GM19328 (cell line): Measurements from ENCODE around the gene HS3ST4.
"Not testable (repeated sequence)": the region's sequence is repeated elsewhere in the genome, so short reads cannot be mapped to it uniquely, and the experiment has no call there.

ENCODE experiments used
- ATAC-seq: cut with Tn5 transposase; IDR thresholded peaks from one replicate; pipeline ENCODE4 v1.9.1; 2021; ENCODE audit warnings: mild to moderate bottlenecking, moderate library complexity; ENCODE audit not compliant: unreplicated experiment

The HS3ST4 gene

GRCh38 chr16:25966172-25967097 is 274.7 kb downstream of the HS3ST4 start:
- ATAC-seq, result no peak

- ATAC-seq, result no peak
These were observed 285.4 kb downstream of the HS3ST4 start for GRCh38 chr16:25977121-25977520.

GRCh38 chr16:25978218-25978617 is 286.5 kb downstream of the HS3ST4 start:
- ATAC-seq, result no peak

- ATAC-seq, result no peak
These were observed 296.3 kb downstream of the HS3ST4 start for GRCh38 chr16:25988084-25988483.

GRCh38 chr16:25988882-25989281 is 297.1 kb downstream of the HS3ST4 start:
- ATAC-seq, result no peak

GRCh38 chr16:25996052-25996451 is 304.3 kb downstream of the HS3ST4 start:
- no peak for ATAC-seq

- ATAC-seq, result no peak
These were observed 313.6 kb downstream of the HS3ST4 start for GRCh38 chr16:26005336-26005735.

GRCh38 chr16:26012376-26012775 is 320.6 kb downstream of the HS3ST4 start:
- no peak for ATAC-seq

GRCh38 chr16:26015776-26016175 is 324.0 kb downstream of the HS3ST4 start:
- ATAC-seq, result no peak

- ATAC-seq, result no peak
These were observed 325.2 kb downstream of the HS3ST4 start for GRCh38 chr16:26016989-26017388.

- no peak for ATAC-seq
These were observed 327.9 kb downstream of the HS3ST4 start for GRCh38 chr16:26019381-26020242.

GRCh38 chr16:26026709-26027450 is 335.1 kb downstream of the HS3ST4 start:
- ATAC-seq, result no peak

- ATAC-seq, result no peak
These were observed 339.5 kb downstream of the HS3ST4 start for GRCh38 chr16:26031286-26031685.

GRCh38 chr16:26032661-26033060 is 340.9 kb downstream of the HS3ST4 start:
- not testable (repeated sequence) for ATAC-seq

GRCh38 chr16:26041952-26042668 is 350.4 kb downstream of the HS3ST4 start:
- ATAC-seq, result no peak

GRCh38 chr16:26050472-26050871 is 358.7 kb downstream of the HS3ST4 start:
- ATAC-seq, result no peak

GRCh38 chr16:26051063-26051462 is 359.3 kb downstream of the HS3ST4 start:
- no peak for ATAC-seq

GRCh38 chr16:26053889-26054288 is 362.1 kb downstream of the HS3ST4 start:
- no peak for ATAC-seq

- no peak for ATAC-seq
These were observed 366.6 kb downstream of the HS3ST4 start for GRCh38 chr16:26058326-26058725.
